Transverse colon (tissue), 4 donors: ENCODE data around the gene GPR17. TPM values are rescaled to one million over a fixed set of nuclear protein-coding genes. Genes with fewer than 3 reads are reported as not detected.

Experiments
- DNase-seq: peaks from one replicate; pipeline ENCODE4 v3.0.0-alpha.2; 2019
- H3K27ac ChIP-seq, 4 donors: fragments of 200-600 bp; sonication (generic); 2 replicates each; pipeline ENCODE4 v1.5.1; 2016 to 2018; ENCODE audit warnings: inconsistent platforms in 4 of 4
- H3K27me3 ChIP-seq: fragments of 200-600 bp; sonication (generic); 2 replicates; pipeline ENCODE4 v1.5.1; 2017; ENCODE audit warnings: inconsistent platforms
- H3K36me3 ChIP-seq, 4 donors: fragments of 200-600 bp; sonication (generic); 2 replicates each; pipeline ENCODE4 v1.5.1; 2017 to 2019; ENCODE audit warnings: inconsistent platforms in 4 of 4
- H3K4me1 ChIP-seq, 4 donors: fragments of 200-600 bp; sonication (generic); 2 replicates each; pipeline ENCODE4 v1.5.1; 2017 to 2020; ENCODE audit warnings: inconsistent platforms in 4 of 4
- H3K4me3 ChIP-seq, 4 donors: fragments of 200-600 bp; sonication (generic); 1 replicate in 1 of 4; 2 replicates in 3 of 4; pipeline versions ENCODE4 v1.5.1 to v1.6.1; 2017 to 2019; ENCODE audit warnings: inconsistent platforms in 4 of 4
- H3K9me3 ChIP-seq, 2 donors: fragments of 200-600 bp; sonication (generic); 2 replicates each; pipeline ENCODE4 v1.5.1; 2017 to 2019; ENCODE audit warnings: inconsistent platforms in 2 of 2
- EP300 ChIP-seq: sonication (generic); formaldehyde crosslinking; IDR thresholded peaks from one replicate; pipeline ENCODE4 v1.6.1; 2017; ENCODE audit warnings: antibody characterized with exemption, low read depth
- POLR2A ChIP-seq: fragments of 450-650 bp; IDR thresholded peaks from one replicate; pipeline ENCODE4 v1.6.1; 2016; ENCODE audit warnings: antibody characterized with exemption, mild to moderate bottlenecking, moderate library complexity
- POLR2AphosphoS5 ChIP-seq, 3 donors: sonication (generic); formaldehyde crosslinking; IDR thresholded peaks; one replicate each; pipeline ENCODE4 v1.6.1; 2016; ENCODE audit warnings: antibody characterized with exemption in 3 of 3
- WGBS, 2 donors: methylation state at CpG; one replicate each; pipeline ENCODE4 v1.1.5; 2018; ENCODE audit warnings: low coverage in 1 of 2; 5-methylcytosine and 5-hydroxymethylcytosine counted together
- in situ Hi-C, 4 donors: fragments of 200-750 bp; cut with MboI; loops; one replicate each; pipeline versions ENCODE4 v1.15.0 to v1.15.1; 2017; ENCODE audit warnings: low sequenced_read_pairs in 3 of 4, low pct_ligation_motif_present in 1 of 4, low pct_unique_long_range_greater_than_20kb in 1 of 4
- intact Hi-C: fragments of 100-400 bp; cut with DNase I; formaldehyde crosslinking; loops from one replicate; pipeline ENCODE4 v1.15.1; 2023; ENCODE audit warnings: low total_unique reads
- total RNA-seq, 4 donors: library from RNA; depleted of rRNA; stranded (reverse); fragments of >200 nt; gene quantifications; one replicate each; pipeline ENCODE4 v1.1.0, GENCODE V29; 2016
- TF ChIP-seq, protein P1 (sequence below), 5 experiments: fragments of 200-600 bp in 3 of 5; fragments of 450-650 bp in 2 of 5; sonication (generic) in 3 of 5; IDR thresholded peaks; 1 replicate in 2 of 5; 2 replicates in 3 of 5; pipeline ENCODE4 v1.5.1; 2016 to 2017; ENCODE audit warnings: antibody characterized with exemption in 5 of 5, inconsistent platforms in 3 of 5, mild to moderate bottlenecking in 2 of 5, moderate library complexity in 1 of 5

GPR17 gene
- total RNA-seq, 4 donors from 2014 or later = 0.14 TPM; not detected in 3

GRCh38 chr2:127626917-127627739 lies 18.8 kb upstream of the GPR17 start:
- Histone ChIP-seq H3K4me3 (no peak overlapping the region), H3K27ac (no peak overlapping the region), H3K9me3 (no peaks in the 10 kb centered on the region), H3K27me3 (no peaks in the 10 kb centered on the region), H3K36me3 (no peaks in the 10 kb centered on the region), H3K4me1 (peaks cover 0 to 7% (median 0%) of the 10 kb centered on the region in 4 donors)
- no peak for DNase-seq
- intact Hi-C loops = no loop called here
- 92% methylated on average over 23 of the region's 28 CpGs; no CpG with 5 or more reads in 1 of the 2 donors for WGBS, 2 donors
- in situ Hi-C loops = no loop called here
- peak in 1 of 3 donors; percentile 8 for TF ChIP-seq POLR2AphosphoS5 (IDR thresholded peaks at IDR 0.05)
- TF ChIP-seq, protein P1, sequence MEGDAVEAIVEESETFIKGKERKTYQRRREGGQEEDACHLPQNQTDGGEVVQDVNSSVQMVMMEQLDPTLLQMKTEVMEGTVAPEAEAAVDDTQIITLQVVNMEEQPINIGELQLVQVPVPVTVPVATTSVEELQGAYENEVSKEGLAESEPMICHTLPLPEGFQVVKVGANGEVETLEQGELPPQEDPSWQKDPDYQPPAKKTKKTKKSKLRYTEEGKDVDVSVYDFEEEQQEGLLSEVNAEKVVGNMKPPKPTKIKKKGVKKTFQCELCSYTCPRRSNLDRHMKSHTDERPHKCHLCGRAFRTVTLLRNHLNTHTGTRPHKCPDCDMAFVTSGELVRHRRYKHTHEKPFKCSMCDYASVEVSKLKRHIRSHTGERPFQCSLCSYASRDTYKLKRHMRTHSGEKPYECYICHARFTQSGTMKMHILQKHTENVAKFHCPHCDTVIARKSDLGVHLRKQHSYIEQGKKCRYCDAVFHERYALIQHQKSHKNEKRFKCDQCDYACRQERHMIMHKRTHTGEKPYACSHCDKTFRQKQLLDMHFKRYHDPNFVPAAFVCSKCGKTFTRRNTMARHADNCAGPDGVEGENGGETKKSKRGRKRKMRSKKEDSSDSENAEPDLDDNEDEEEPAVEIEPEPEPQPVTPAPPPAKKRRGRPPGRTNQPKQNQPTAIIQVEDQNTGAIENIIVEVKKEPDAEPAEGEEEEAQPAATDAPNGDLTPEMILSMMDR (IDR thresholded peaks at IDR 0.05) = no peak

DNA sequence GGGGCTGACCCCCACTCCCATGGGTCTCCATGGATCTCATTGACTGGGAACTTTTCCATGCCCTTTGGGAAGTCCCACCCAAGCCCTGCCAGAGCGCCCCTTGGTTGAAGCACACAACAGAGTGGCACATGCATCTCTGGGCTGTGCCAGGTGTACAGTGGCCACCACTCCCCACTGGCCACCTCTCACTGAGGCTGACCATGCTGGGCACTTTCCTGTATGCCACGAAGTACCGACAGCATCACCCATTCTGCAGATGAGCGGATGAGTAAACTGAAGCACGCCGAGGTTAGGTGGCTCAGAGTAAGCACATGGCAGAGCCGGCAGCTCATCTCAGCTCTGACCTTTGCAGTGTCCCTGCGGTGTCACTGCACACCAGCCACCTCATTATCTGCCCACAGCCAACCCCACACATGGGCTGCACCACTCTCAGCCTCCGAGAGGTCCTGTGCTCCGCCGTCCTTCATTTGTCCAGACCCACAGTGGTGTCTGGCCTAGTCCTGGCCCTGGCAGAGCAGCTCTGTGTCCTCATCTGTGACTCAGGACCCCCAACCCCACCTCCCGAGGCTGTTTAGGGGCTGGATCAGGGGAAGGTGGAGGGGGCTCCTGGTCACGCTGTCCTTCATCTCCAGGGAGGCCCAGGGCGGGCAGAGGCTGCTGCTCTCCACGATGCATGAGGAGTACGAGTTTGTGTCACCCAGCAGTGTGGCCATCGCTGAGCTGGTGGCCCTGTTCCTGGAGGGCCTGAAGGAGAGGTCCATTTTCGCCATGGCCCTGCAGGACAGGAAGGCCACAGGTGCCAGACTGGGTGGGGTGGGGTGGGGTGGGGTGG lies 18.0 kb upstream of the GPR17 start:
- DNase-seq = no peak
- Histone ChIP-seq H3K4me1 (peaks cover 0 to 7% (median 2%) of the 10 kb centered on the region in 4 donors), H3K36me3 (no peaks in the 10 kb centered on the region), H3K27ac (no peak overlapping the region), H3K9me3 (no peaks in the 10 kb centered on the region), H3K27me3 (no peaks in the 10 kb centered on the region), H3K4me3 (no peak overlapping the region)
- in situ Hi-C loops = no loop called here
- 96% methylated on average over 14 of the region's 18 CpGs; no CpG with 5 or more reads in 1 of the 2 donors for WGBS, 2 donors
- intact Hi-C loops = no loop called here
- TF ChIP-seq EP300 (no peak), POLR2AphosphoS5 (IDR thresholded peaks at IDR 0.05) (peak in 1 of 3 donors; percentile 72)

GRCh38 chr2:127628767-127629614 lies 17.0 kb upstream of the GPR17 start:
- WGBS, 2 donors = 85% methylated on average over 17 of the region's 17 CpGs; no CpG with 5 or more reads in 1 of the 2 donors
- no peaks in the 10 kb centered on the region for H3K36me3 ChIP-seq

GRCh38 chr2:127629637-127630036 lies 16.3 kb upstream of the GPR17 start:
- DNase-seq = no peak
- Histone ChIP-seq H3K4me3 (no peak overlapping the region), H3K9me3 (no peaks in the 10 kb centered on the region), H3K4me1 (peaks cover 0 to 18% (median 3%) of the 10 kb centered on the region in 4 donors), H3K27me3 (no peaks in the 10 kb centered on the region), H3K36me3 (no peaks in the 10 kb centered on the region), H3K27ac (no peak overlapping the region)
- in situ Hi-C loops = no loop called here
- 80% methylated on average over 9 of the region's 9 CpGs; no CpG with 5 or more reads in 1 of the 2 donors for WGBS, 2 donors
- intact Hi-C loops = no loop called here
- TF ChIP-seq EP300 (no peak), POLR2AphosphoS5 (IDR thresholded peaks at IDR 0.05) (no peak), POLR2A (no peak)
- TF ChIP-seq, protein P1 (IDR thresholded peaks at IDR 0.05) = no peak

More at GRCh38 chr2:127628767-127629614, 17.0 kb upstream of the GPR17 start:
- Histone ChIP-seq H3K27me3 (no peaks in the 10 kb centered on the region), H3K9me3 (no peaks in the 10 kb centered on the region), H3K4me1 (peaks cover 0 to 14% (median 3%) of the 10 kb centered on the region in 4 donors), H3K4me3 (no peak overlapping the region), H3K27ac (no peak overlapping the region)
- DNase-seq = no peak
- no peak for TF ChIP-seq POLR2A
- TF ChIP-seq, protein P1 (IDR thresholded peaks at IDR 0.05) = no peak
- TF ChIP-seq POLR2AphosphoS5 (IDR thresholded peaks at IDR 0.05) = no peak
- no peak for TF ChIP-seq EP300
- in situ Hi-C loops (no loop called here), intact Hi-C loops (no loop called here)
